Left forelimb (tissue), 1 donor: ENCODE results near the gene TP73.

Experiments
- DNase-seq: peaks from one replicate; pipeline ENCODE4 v3.0.0-alpha.2; 2018; ENCODE audit warnings: low spot score

TP73 gene

GRCh38 chr1:3634059-3634800 is 18.1 kb upstream of the TP73 start:
- no peak for DNase-seq

DNA sequence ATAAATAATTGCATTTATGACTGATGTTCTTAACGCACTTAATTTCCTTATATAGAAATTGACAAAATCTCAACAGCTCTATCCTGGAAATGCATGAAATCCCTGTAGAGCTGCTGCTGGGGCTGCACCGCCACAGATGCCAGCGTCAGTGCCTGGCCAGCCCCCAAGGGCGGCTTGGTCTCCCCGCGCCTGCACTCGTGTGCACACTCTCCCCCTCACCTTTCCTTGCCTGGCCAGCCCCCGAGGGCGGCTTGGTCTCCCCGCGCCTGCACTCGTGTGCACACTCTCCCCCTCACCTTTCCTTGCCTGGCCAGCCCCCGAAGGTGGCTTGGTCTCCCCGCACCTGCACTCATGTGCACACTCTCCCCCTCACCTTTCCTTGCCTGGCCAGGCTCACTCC is 16.2 kb upstream of the TP73 start:
- DNase-seq, result no peak

GRCh38 chr1:3636531-3636930 is 15.8 kb upstream of the TP73 start:
- DNase-seq, result no peak

DNA sequence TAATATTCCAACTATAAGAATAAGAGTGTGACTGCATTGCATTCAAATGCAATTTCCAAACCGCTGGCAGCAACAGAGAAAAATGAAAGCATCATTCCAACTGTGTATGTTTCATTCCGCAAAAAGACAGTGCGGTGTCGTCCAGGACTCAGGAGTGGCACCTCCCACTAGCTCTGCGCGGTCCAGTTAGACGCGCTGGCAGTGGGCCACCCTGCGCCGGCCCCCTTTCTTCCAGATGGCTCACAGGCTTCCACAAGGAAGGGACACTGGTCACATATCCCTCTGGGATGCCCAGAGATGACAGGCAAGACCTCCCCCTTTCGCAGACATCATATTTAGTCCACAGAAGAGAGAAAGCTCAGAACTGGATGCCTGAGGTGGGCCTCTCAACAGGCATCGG is 14.3 kb upstream of the TP73 start:
- DNase-seq, result no peak

- DNase-seq, result no peak
Observed at GRCh38 chr1:3638676-3639075, 13.6 kb upstream of the TP73 start.

GRCh38 chr1:3639397-3639911 is 12.9 kb upstream of the TP73 start:
- no peak for DNase-seq

DNA sequence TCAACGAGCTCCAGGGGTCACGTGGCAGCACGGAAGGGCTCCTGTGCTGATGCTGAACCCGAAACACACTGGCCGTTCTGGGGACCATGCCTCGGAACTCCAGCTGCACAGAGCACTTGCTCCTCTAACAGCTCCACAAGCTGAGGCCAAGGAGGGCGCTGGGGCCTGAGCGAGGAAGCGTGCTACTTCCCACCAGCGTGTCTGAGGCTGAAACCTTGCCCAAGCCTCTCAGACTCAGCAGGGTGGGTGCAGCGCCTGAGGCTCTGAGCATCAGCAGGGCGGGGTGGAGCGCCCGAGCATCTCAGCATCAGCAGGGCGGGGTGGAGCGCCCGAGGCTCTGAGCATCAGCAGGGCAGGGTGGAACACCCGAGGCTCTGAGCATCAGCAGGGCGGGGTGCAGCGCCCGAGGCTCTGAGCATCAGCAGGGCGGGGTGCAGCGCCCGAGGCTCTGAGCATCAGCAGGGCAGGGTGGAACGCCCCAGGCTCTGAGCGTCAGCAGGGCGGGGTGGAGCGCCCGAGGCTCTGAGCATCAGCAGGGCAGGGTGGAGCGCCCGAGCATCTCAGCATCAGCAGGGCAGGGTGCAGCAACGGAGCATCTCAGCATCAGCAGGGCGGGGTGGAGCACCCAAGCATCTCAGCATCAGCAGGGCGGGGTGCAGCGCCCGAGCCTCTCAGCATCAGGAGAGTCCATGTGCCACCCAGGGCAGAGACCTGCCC is 12.0 kb upstream of the TP73 start:
- DNase-seq, result no peak

- no peak for DNase-seq
Observed at GRCh38 chr1:3641046-3641760, 11.1 kb upstream of the TP73 start.

DNA sequence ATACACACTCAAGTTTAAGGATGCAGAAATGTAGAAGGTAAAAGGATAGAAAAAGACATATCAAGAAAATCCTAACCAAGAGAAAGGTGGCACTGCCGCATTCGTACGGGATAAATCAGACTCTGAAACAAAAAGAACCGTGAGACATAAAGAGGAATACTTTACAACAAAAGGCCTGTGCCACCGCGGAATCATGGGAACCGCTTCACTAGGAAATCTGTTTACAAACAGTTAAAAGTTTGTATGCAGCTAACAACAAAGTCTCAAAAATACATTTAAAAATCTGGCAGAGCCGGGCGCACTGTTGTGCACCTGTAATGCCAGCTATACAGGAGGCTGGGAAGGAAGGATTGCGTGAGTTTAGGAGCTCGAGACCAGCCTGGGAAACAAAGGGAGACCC is 10.5 kb upstream of the TP73 start:
- DNase-seq, result no peak

DNA sequence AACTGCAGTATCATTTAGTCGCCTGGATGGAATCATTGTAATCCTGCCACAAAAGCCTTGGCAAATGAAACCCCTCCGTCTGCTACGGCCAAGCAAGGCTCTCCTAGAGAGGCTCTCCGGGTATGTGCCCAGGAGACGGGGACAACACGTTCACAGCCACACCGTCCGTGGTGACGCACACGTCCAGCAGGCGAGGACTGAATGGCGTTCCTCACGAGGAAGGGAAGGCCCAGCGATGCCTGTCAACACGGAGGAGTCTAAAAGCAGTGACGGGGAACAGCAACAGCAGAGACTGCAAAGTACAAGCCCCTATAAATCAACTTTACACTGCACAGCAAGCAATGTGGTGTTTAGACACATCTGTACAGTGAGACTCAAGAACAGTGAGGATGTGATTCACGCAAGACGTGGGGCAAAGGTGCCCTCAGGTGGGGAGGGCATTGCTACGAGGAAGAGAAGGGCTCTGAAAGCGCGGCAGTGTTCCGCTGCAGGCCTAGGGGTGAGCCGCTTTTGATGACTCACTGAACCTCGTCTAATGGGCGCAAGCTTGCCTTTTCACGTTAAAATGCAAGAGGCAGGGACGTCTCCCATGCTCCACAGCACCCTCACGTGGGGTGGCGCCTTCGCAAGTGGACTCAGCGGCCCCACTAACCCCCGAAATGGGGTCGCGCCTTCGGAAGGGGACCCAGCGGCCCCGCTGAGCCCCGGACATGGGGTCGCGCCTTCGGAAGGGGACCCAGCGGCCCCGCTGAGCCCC is 9.2 kb upstream of the TP73 start:
- DNase-seq, result no peak

- no peak for DNase-seq
Observed at GRCh38 chr1:3644273-3644672, 8.0 kb upstream of the TP73 start.

- DNase-seq, result no peak
Observed at GRCh38 chr1:3645247-3645646, 7.1 kb upstream of the TP73 start.

DNA sequence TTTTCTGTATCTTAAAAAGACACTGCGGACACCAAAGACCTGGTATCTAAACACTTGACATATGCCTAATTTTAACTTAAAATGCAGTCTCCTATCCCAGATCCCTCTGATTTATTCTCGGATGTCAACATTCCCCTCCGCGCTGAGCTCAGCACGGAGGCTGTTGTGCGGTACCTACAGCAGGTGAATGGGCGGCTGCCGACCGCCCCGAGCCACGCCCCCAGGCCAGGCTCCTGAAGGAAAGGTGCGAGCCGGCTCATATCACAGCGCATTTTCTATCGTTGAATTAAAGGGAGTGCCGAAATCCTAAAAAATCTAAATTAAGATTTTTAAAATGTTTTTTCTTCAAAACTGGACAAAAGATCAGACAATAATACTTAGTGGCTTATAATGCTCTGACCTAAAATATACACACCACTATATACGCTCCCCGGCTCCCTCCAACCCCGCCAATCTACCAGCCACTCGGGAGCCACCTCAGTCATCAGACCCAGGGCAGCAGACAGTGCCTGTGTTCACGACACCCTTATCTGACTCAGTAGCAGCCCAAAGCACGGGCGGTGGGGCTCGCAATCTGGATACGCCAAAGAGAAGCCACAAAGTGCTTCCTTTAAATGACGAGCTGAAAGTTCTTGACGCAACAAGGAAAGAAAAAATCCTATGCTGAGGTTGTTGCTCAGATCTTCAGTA is 6.5 kb upstream of the TP73 start:
- no peak for DNase-seq

DNA sequence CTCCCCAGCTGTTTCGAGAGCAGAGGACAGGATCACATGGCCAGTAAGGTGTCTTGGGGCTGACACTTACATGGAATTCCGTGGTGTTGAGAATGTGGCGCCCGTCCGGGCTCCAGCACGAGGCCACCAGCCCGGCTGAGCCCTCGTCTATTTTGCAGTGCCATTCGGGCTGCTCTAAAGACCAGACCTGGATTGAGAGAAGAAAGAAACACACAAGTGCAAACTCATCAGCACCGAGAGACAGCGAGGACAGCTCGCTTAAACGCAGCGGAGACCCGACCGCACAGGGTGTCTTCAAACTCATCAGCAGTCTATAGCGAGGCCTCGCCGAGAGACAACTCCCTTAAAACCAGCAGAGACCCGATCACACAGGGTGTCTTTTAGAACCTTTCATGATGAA is 5.7 kb upstream of the TP73 start:
- DNase-seq, result no peak

GRCh38 chr1:3649342-3650247 is 2.7 kb upstream of the TP73 start, which contains the start of gene WRAP73:
Gene WRAP73 (minus strand): TSS chr1:3650103. CDS start chr1:3649999, 104 bp downstream.
- DNase-seq, result peak; percentile 92

DNA sequence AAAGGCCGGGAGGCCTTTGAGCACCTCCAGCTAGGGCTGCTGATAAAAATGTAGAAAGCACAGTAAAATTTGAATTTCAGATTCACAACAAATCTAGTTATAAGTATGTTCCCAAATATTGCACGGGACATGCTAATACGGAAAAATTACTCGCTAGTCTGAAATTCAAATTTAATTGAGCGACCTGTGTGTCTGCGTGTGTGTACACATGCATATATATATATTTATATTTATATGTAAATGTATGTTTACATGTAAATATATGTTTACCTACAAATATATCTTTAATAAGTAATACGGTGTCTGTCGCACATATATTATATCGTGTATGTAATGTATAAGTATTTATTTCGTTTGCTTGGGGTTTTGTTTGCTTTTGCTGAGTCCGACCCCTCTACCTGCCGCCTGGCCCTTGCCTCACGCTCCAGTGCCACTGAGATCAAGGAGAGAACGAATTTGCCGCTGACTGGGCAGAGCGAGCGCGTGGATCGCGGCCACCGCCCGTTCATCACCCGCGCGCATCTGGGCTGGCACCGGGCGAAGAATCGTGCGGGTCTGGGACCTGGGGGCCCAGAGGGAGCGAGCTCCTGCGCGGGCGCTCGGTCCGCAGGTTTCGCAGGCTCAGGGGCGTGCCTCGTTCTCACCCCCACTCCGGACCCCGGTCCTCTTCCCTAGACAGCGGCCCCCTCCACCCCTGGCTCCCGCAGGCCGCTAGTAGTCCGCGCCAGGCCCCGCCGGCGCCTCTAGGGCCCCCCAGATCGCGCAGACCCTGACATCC is 1.9 kb upstream of the TP73 start:
- DNase-seq, result no peak

DNA sequence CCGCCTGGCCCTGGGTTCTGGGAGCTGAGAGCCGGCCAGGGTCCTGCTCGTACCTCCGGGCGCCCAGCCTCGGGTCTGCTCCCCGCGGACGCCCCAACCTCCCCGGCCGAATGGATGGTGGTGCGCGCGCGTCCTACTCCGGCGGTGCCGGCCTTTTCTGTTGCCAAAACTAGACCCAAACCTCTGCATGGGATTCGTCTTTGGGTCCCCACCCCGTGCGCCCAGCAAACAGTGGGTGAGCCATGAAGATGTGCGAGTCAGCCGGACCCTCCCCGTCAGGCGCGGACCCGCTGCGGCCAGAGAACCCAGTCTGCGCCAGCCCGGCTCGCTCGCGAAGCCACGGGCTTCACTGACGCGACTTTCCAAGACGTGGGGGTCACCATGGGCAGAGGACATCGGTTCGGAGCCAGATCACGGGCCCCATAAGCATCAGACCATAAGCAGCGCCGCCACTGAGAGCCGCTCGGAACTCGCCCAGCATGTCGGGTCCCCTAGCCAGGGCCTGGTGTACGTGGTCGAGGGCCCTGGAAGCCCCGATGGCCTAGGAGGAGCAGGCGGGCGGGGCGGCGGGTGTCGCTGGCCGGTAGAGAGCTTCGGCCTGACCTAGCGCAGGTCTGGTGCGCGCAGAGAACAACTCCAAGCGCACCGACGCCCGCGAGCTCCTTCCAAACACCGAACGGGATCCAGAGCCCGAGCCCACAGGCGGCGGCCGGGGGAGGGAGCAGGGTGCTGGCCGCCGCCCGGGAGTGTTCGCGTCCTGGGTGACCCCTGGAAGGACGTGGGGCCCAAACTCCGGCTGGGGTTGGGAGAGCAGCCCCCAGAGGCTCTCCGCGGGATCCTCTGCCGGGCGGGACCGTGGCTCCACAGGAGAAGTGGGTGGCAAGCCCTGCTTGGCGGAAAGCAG is 1.0 kb upstream of the TP73 start:
- DNase-seq, result no peak

GRCh38 chr1:3652548-3653285 is 401 bp downstream of the TP73 start:
- no peak for DNase-seq
